ENCODE data around the gene ANKS3. TPM values are rescaled to one million over a fixed set of nuclear protein-coding genes. Genes with fewer than 3 reads are reported as not detected.

ANKS3 gene
- total RNA-seq, 4 donors from 2014 or later: 29.3 to 58.8 (median 51.8) TPM

DNA sequence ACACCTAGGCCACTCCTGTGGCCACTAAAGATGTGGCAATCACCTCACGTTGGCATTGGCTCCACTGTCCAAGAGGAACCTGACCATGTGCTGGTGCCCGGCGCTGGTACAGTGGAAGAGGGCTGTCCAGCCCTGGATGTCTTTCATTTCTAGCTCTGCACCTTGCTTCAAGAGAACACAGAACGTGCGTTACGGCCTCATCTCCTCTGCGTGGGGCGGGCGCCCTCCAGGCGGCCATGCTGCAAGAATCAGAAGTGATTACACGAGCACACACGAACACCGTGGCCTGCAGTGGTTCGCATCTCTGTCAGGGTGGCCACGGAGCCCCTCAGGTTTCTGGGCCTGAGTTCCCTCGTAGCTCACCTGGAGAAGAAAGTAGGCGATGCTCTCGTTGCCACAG lies 7.5 kb downstream of the ANKS3 start:
- no peaks in the 10 kb centered on the region for H3K27me3 ChIP-seq
- no peak overlapping the region for H3K27ac ChIP-seq
- H3K36me3 ChIP-seq: peaks cover 0 to 90% (median 6%) of the 10 kb centered on the region in 3 donors
- TF ChIP-seq, protein P1, sequence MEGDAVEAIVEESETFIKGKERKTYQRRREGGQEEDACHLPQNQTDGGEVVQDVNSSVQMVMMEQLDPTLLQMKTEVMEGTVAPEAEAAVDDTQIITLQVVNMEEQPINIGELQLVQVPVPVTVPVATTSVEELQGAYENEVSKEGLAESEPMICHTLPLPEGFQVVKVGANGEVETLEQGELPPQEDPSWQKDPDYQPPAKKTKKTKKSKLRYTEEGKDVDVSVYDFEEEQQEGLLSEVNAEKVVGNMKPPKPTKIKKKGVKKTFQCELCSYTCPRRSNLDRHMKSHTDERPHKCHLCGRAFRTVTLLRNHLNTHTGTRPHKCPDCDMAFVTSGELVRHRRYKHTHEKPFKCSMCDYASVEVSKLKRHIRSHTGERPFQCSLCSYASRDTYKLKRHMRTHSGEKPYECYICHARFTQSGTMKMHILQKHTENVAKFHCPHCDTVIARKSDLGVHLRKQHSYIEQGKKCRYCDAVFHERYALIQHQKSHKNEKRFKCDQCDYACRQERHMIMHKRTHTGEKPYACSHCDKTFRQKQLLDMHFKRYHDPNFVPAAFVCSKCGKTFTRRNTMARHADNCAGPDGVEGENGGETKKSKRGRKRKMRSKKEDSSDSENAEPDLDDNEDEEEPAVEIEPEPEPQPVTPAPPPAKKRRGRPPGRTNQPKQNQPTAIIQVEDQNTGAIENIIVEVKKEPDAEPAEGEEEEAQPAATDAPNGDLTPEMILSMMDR (IDR thresholded peaks at IDR 0.05): no peak
- TF ChIP-seq EP300 (IDR thresholded peaks at IDR 0.05): no peak
- WGBS, 2 donors: 90 to 95% methylated on average over 17 to 18 of the region's 18 CpGs
- no peak for DNase-seq (ENCODE audit: low spot score in 2 of 2)
- H3K4me1 ChIP-seq: no peaks in the 10 kb centered on the region
- no peaks in the 10 kb centered on the region for H3K9me3 ChIP-seq
- no peak overlapping the region for H3K4me3 ChIP-seq

DNA sequence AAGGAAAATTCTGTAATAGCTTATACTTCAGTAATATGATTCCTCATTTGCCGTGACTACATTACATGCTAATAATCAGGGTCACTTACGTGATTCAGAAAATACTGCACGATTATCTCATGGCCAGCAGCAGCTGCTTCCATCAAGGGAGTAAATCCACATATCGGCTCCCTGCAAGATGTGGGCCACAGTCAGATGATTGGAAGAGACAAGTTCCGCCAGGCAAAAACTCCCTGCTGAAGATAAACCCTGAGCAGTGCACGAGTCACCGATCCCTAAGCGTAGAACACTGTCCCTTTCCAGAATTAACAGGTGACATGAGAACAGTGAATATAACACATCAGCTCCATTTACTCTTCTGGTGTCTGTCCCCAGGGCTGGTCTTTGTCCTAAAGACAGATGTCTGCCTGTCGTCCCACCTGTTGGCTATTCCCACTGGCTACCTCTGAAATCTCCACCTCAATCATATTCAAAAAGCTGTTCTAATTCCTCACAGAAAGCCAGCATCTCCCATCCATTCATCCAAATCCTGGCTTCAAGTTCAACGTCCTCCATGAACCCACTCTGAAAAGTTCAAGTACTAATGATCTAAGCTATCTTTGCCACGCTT lies 9.3 kb downstream of the ANKS3 start:
- DNase-seq (ENCODE audit: low spot score in 2 of 2): no peak
- no peak overlapping the region for H3K4me3 ChIP-seq
- H3K36me3 ChIP-seq: peaks cover 0 to 77% (median 6%) of the 10 kb centered on the region in 3 donors
- no peaks in the 10 kb centered on the region for H3K4me1 ChIP-seq
- no peaks in the 10 kb centered on the region for H3K27me3 ChIP-seq
- TF ChIP-seq, protein P1 (IDR thresholded peaks at IDR 0.05): no peak
- TF ChIP-seq POLR2A (IDR thresholded peaks at IDR 0.05) (no peak), EP300 (IDR thresholded peaks at IDR 0.05) (no peak)
- no peak overlapping the region for H3K27ac ChIP-seq
- WGBS, 2 donors: 86 to 89% methylated on average over 11 of the region's 11 CpGs
- no peaks in the 10 kb centered on the region for H3K9me3 ChIP-seq

DNA sequence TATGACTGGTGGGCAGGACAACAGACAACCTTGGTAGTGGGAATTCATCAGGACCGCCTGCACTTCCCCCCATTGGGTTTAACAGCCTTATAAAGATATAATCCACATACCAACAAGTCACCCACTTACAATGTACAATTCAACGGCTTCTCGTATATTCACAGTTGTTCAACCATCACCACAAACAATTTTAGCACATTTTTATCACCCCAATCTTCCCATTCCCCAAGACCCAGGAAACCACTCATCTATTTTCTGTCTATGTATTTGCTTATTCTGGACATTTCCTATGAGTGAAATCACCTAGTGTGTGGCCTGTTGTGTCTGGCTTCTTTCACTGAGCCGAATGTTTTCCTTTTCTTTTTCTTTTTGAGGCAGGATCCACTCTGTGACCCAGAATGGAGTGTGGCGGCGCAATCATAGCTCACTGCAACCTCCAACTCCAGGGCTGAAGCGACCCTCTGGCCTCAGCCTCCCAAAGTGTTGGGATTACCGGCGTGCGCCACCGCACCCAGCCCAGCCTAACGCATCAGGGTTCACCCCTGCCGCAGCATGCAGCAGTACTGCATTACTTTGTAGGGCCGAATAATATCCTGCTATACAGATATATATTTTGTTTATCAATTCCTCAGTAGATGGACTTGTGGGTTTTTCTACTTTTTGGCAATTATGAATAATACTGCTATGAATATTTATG lies 10.9 kb downstream of the ANKS3 start:
- H3K27ac ChIP-seq: no peak overlapping the region
- TF ChIP-seq, protein P1 (IDR thresholded peaks at IDR 0.05): no peak
- no peak for TF ChIP-seq EP300 (IDR thresholded peaks at IDR 0.05)
- TF ChIP-seq POLR2A (IDR thresholded peaks at IDR 0.05): no peak
- H3K4me3 ChIP-seq: no peak overlapping the region
- no peaks in the 10 kb centered on the region for H3K27me3 ChIP-seq
- H3K4me1 ChIP-seq: no peaks in the 10 kb centered on the region
- H3K9me3 ChIP-seq: no peaks in the 10 kb centered on the region
- peaks cover 0 to 74% (median 6%) of the 10 kb centered on the region in 3 donors for H3K36me3 ChIP-seq
- WGBS, 2 donors: 92 to 94% methylated on average over 14 of the region's 14 CpGs
- no peak for DNase-seq (ENCODE audit: low spot score in 2 of 2)

DNA sequence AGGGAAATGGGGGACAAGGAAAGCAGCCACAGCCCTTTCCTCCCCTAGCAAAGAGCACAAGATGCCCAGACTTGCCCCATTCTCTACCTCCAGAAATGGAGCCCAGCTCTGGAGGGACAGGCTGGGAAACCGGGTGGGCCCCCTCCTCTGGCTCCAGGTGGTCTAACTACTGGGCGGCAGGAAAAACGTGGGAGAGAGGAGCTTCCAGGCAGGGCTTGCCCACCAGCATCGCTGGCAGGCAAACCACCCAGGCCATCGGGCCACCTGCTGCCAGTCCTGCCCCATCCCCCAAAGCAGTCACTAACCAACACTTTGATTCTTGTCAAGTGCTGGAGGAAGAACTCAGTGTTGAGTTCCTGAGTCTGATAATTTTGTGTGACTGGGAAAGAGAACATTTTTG lies 15.6 kb downstream of the ANKS3 start:
- Histone ChIP-seq H3K4me3 (no peak overlapping the region), H3K27ac (no peak overlapping the region), H3K36me3 (peaks cover 0 to 71% (median 0%) of the 10 kb centered on the region in 3 donors), H3K27me3 (no peaks in the 10 kb centered on the region), H3K4me1 (no peaks in the 10 kb centered on the region), H3K9me3 (no peaks in the 10 kb centered on the region)
- DNase-seq (ENCODE audit: low spot score in 2 of 2): no peak
- 55 to 66% methylated on average over 5 of the region's 5 CpGs for WGBS, 2 donors
- TF ChIP-seq, protein P1 (IDR thresholded peaks at IDR 0.05): no peak

DNA sequence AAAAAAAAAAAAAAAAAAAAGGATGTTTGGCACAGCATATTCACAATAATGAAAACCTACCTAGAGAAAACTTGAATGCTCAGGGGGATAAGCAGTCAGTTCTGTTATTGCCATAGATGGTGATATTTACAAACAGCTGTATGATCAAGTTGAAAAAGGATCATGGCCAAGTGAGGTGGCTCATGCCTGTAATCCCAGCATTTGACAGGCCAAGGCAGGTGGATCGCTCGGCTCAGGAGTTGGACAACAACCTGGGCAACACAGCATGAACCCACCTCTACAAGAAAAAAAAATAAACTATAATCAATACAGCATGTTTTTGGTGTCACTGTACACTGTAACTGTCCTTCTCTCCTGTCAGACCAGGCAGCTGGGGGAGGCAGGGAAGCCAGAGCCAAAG lies 19.1 kb downstream of the ANKS3 start:
- H3K36me3 ChIP-seq: peaks cover 0 to 79% (median 0%) of the 10 kb centered on the region in 3 donors

More for the DNA sequence above, 19.1 kb downstream of the ANKS3 start:
- no peaks in the 10 kb centered on the region for H3K9me3 ChIP-seq
- WGBS, 2 donors: 89 to 95% methylated on average over 2 of the region's 2 CpGs
- no peaks in the 10 kb centered on the region for H3K27me3 ChIP-seq
- no peaks in the 10 kb centered on the region for H3K4me1 ChIP-seq
- H3K4me3 ChIP-seq: no peak overlapping the region
- TF ChIP-seq, protein P1 (IDR thresholded peaks at IDR 0.05): no peak
- no peak for TF ChIP-seq POLR2A (IDR thresholded peaks at IDR 0.05)
- no peak for TF ChIP-seq EP300 (IDR thresholded peaks at IDR 0.05)
- DNase-seq (ENCODE audit: low spot score in 2 of 2): no peak
- H3K27ac ChIP-seq: no peak overlapping the region
